GM19099 (cell line): ENCODE data around the gene ZNF417.

ENCODE experiments used
- POLR2A ChIP-seq: IDR thresholded peaks from 3 replicates; pipeline ENCODE4 v1.6.1; 2011; ENCODE audit warnings: low read depth; ENCODE audit not compliant: insufficient read length; ENCODE audit errors: extremely low read depth

The ZNF417 gene

DNA sequence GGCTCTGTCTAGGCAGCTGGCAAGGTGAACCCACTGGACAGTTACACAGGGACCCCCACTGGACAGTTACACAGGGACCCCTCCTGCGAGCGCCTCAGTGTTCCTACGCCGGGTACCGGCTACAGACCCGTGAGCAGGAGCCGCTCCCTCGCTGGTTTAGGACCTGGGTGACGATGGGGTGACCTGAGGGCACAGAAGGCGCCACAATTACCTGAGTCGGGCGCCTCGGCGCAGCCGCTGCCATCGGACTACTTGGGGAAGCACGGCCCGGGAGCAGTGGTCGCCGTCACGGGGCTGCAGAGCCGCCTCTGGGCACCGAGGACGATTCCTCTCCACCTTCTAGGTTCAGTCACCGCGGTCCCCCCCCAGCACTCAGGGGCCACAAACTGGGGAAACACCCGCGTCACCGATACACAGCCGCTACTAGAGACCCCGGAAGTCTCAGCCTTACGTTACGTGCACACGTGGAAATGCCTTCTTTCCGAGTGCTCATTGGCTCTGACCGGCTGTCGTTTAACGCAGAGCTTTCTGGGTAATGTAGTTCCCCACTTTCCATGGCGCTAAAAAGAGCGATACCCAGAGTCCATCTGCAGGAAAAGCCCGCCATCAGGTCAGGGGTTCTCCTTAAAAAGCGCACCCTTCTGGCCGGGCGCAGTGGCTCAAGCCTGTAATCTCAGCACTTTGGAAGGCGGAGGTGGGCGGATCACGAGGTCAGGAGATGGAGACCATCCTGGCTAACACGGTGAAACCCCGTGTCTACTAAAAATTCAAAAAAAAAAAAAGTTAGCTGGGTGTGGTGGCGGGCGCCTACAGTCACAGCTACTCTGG is at the start of gene ZNF417:
Gene ZNF417, minus strand, starts transcription at position 425 of the 828 bp plus-strand sequence. Its CDS starts 181 bp downstream, at position 244.
- peak; percentile 61 for TF ChIP-seq POLR2A

DNA sequence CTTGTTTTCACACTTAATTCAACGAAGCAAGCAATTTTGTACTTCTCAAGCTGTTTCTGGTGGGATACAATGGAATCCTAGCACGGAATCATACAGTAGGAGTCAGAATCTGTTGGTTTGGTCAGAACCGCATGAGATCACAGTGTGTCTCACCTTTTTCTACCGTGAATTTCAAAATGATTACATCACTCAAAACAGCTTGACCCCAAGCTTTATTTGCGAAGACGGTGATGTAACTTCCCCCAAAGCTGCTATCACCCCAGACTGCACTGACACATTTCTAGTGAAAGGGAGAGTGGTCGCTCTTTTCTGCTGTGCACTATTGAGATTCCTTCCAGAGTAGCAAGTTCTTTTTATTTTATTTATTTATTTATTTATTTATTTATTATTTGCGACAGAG is 48.4 kb upstream of the ZNF417 start:
- TF ChIP-seq POLR2A = no peak

DNA sequence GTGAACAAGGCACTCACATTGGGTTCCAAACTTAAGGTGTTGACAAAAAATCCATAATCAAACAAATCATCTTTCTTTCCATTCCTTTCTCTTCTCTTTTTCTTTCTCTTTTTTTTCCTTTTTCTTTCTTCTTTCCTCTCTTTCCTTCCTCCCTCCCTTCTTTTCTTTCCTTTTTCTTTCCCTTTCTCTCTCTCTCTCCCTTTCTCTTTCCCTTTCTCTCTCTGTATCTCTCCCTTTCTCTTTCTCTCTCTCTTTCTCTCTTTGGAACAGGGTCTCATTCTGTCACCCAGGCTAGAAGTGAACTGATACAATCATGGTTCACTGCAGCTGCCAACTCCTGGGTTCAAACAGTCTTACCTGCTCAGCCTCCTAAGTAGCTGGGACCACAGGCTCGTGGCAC is 45.4 kb upstream of the ZNF417 start:
- TF ChIP-seq POLR2A = no peak

DNA sequence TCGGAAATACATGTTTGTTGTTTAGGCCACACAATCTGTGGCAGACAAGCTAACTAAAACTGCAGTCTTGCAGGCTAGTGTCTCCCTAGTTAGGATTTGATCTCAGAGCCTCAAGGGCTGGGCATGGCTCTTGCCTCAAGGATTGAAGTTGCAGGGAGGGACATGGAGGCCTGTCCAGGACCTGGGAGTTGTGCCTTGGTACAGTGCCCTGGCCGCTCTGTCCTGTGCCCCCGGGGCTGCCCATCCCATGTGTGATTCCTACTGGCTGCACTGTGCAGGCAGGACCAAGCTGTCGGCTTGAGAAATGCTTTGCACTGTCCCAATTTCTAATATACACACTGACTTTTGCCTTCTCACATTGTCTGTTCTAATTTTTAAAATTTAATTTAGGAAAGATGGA is 38.6 kb upstream of the ZNF417 start:
- no peak for TF ChIP-seq POLR2A

DNA sequence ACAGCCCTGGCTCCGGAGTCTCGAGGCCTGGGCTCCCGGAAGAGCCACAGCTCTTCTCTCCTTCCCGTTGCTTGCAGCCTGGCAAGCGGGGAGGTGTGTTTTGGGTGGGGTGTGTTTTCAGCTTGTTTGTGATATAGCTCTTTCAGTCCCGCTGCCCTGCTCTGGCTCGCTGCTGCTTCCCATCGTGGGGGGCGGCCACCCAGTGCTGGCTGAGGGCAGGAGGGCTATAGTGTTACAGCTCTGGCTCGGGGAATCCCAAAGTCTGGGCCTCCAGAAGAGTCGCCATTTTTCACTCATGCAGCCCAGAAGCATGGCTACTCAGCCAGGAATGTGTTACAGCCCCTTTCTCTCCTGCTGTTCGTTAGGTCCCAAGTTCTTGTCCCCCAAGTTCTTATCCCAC is 33.3 kb upstream of the ZNF417 start:
- no peak for TF ChIP-seq POLR2A

DNA sequence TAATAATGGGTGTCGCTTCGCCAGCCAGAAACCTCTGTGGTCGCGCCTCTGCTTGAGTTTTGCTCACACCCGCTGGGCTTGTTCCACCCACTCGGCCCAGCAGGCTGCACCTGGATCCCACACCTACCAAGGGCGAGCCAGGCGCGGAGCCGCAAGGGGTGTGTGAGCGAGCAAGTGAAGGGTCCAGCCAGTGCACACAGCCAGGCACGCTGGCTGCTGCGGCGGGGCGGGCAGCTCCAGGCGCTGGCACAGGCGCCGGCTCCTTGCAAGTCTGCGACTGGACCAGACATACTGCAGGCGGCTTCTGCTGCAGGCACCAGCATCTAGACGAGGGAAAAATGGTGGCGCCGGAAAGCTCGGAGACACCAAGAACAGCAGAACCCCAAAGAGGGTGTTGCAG is 32.9 kb upstream of the ZNF417 start:
- TF ChIP-seq POLR2A = no peak

DNA sequence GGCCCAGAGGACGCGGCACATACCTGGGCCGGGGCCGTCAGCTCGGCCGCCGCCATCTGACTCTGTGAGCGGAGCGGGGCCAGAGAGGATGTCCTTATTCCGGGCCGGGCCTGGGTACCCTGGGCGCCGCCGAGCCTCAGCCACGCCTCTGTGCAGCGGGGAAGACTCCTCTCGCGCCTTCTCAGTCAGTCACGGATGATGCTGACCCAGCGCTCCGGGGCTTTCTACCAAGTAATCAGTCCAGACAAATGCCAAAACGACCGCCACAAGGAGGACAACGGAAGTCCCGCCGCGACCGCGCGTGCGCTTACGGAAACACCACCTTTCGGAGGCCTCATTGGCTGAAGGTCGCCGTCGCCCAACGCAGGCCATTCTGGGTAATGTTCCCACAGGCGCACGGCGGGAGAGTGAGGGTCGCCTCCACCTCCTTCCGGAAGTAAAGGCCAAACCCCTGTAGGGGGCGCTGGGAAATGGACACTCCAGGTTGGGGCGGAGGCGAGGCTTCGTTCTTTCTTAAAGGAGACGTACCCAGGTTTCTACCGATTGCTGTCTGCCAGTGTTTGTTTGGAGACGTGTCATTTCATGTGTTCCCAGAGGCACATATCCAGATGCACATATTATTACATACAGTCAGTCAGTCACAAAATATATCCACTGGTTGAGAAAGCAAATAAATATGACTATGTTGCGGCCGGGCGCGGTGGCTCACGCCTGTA is 31.2 kb upstream of the ZNF417 start, which contains the start of gene ZNF256:
Gene ZNF256, minus strand, starts transcription at position 288 of the 716 bp plus-strand sequence. Its CDS starts 232 bp downstream, at position 56.
- TF ChIP-seq POLR2A = peak; percentile 65

DNA sequence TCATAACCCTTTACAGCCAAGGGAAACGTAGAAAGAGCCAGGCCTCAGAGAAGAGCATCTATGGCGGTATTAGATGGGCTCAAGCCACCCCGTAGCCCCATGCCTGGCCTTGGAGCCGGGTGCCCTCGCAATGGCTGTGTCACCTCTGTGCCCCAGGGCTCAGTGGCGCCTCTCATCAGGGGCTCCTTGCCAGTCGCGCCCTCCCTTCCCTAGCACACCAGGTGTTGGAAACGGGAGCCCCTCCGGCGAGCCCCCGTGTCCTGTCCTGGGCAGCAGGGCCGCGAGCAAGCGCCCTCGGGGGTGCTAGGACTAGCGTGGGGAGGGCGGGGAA is 30.7 kb upstream of the ZNF417 start:
- TF ChIP-seq POLR2A = no peak

DNA sequence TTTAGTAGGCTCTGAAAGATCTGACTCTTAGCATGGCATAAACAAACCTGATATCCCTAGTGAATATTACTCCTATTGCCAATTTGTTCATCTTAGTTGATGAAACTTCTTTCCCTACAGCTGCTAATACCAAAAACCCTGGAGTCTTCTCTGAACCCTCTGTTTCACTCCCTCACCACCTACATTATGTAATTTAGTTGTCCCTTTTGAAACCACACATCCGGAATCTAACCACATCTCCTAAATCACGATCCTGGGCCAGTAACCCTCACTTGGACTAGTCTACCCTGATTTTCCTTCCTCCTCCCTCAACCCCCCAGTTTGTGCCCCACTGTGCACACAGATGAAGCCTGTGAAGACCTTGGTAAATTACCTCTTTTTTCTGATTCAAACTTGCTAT is 29.9 kb upstream of the ZNF417 start:
- no peak for TF ChIP-seq POLR2A

DNA sequence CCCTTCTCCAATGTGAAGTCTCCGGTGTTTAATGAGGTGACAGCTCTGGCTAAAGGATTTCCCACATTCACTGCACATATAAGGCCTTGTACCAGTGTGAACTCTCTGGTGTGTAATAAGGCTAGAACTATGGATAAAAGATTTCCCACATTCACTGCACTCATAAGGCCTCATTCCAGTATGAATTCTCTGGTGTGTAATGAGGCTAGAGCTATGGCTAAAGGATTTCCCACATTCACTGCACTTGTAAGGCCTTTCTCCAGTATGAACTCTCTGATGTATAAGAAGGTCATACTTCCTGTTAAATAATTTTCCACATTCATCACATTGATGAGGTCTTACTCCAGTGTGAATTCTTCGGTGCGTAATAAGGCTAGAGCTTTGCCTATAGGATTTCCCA is 25.2 kb upstream of the ZNF417 start:
- no peak for TF ChIP-seq POLR2A

DNA sequence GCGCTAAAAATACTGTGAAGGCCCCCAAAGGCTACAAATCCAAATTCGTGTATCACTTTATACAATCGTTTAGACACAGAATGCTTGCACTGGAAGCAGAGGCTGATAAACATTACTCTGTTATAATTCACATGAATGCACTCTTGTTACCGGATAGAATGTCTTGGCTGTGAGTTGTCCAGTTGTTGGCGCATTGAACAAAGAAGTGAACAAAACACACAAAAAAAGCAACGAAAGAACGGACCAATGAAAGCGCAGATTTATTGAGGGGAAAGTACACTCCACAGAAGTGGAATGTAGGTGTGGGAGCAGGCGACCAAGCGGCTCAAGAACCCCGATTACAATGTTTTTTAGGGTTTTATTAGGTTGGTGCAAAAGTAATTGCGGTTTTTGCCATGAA is 19.3 kb upstream of the ZNF417 start:
- no peak for TF ChIP-seq POLR2A

DNA sequence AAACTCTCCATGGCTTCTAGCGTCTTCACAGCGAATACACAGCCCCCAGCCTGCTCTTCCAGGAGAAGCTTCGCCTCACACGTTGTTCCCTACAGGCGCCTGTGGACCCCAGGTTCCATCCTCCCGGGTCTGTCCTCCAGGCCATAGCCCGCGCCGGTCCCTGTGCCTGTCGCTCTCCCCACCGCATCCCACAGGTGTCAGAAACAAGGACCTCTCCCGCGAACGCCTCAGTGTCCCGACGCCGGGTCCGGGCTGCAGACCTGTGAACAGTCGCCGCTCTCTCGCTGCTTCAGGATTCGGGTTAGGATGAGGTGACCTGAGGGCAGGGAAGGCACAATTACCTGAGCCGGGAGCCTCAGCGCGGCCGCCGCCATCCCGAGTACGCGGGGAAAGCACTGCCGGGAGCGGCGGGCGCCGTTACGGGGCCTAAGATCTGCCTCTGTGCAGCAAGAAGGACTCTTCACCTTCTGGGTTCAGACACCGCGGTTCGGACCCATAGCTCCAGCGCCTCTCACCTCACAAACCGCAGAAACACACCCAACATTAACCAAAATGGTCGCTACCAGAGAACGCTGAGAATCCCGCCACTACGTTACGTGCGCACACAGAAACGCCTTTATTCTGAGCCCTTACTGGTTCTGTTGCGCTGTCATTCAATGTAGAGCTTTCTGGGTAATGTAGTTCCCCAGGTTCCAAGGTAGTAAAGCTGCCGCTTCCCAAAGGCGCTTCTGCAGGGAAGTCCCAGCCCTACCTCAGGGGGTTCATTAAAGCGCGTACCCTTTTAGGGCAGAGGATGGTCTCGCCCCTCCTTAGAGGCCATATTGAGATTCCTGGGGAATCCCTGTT is 18.7 kb upstream of the ZNF417 start, which contains the start of gene ZNF418:
Gene ZNF418, minus strand, starts transcription at position 583 of the 846 bp plus-strand sequence. CDS start 1,580 bp downstream, outside the sequence.
- TF ChIP-seq POLR2A = no peak

DNA sequence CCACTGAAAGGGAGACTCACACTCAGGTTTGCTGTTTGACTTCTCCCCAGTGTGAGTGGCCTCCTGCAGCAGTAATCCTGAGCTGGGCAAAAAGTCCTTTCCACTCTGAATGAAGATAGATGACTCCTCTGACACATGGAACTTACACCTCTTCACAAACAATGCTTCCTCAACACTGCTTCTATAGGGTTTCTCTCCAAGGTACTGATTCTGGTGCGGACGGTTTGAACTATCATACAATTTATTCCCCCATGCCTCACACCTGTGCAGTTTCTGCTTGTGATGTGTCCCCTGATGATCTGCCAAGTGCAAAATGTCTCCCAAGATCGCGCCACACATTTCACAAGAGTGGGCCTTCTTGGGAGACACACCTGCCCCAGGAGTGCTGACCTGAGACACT is 11.2 kb upstream of the ZNF417 start:
- TF ChIP-seq POLR2A = no peak

DNA sequence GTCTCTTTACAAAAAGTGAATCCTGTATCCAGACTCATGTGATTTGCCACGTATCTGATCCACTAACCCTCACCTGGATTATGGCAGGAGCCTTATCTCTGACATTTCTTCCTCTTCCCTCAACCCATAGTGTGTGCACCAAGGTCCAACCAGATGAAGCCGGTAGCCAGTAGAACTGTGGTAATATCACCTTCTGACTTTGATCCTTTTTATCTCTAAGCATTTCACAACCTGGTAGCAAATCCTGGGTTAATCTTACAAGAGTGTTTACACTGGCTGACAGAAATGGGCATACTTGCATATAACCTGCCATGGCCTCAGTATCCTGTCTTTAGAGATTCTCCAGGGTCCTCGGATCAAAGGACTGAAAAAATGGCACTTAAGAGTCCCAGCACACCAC is 1.9 kb downstream of the ZNF417 start:
- TF ChIP-seq POLR2A = no peak

DNA sequence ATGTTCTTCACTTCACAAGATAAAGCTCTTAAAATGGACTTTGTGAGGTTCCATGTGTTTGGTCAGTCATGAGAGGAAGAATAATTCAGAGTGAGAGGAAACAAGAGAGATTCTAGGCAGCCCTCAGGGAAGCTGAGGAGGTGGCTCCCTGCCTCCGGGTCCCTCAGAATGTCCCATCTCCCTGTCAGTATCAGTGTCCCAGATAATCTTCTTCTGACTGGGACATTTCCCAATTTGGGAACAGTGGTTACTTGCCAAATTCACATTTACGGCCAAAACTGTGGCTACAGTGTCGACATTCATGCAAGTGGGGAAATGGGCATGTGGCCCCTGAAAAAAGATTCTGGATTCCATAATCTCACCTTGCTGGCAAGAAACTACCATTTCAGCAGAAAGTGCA is 9.0 kb downstream of the ZNF417 start:
- TF ChIP-seq POLR2A = no peak
